Superior temporal gyrus (tissue), 1 donor: Measurements from ENCODE around the gene RUNX1.

Experiments used
- DNase-seq: peaks from one replicate; pipeline ENCODE4 v3.0.0-alpha.2; 2016; ENCODE audit errors: extremely low spot score

RUNX1 gene

DNA sequence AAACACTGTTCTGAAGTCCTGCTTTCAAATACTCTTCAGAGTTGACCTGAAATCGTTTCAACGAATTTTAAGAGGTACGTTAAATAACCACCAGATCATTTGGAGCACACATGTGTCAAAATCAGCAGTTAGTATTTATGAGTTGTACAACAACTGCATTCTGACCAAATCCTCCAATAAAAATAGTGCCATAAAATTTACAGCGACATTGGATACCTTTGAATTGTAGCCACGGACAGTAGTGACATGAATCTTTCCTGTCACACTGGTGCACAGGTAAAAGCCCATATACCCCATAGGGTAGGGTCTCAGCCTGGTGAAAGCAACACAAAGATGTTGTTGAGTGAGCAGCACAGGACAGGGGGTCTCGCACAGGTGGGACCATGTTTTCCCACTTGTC is 258.8 kb downstream of the RUNX1 start:
- no peak for DNase-seq

DNA sequence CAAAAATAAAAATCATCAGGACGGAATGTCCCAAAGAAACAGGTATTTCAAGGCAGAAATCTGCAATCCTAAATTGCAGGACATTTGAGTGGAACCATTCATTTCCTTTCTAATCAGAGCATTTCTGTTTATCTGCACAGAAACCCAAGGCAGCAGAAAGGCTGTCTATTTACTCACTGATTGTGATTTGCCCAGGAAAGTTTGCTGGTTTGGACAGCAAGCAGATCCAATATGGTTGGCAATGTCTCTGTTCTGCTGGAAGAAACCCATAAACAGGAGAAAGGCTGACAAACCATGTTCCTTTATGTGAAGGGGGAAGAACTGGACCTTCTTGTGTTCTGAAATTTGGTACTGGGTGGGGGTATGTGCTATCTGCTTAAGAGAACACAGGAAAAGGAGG is 260.2 kb downstream of the RUNX1 start:
- no peak for DNase-seq

DNA sequence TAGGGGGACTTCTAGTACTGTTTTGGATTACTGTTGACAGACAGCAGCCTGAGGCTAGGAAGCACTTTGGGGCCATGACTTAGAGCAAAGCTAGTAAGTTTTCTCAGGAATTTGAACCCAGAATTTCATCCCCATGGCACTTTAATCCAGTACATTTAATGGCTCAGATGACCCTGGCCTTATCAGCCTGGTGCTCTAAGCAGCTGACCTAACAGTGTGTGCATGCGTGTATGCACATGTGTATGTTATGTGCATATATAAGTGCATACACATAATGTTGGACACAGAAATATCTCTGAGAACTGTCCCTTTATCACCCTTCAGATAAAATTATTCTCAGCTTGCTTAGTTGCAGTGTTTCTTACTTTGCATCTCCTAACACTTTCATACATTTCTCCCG is 265.3 kb downstream of the RUNX1 start:
- DNase-seq, result no peak

DNA sequence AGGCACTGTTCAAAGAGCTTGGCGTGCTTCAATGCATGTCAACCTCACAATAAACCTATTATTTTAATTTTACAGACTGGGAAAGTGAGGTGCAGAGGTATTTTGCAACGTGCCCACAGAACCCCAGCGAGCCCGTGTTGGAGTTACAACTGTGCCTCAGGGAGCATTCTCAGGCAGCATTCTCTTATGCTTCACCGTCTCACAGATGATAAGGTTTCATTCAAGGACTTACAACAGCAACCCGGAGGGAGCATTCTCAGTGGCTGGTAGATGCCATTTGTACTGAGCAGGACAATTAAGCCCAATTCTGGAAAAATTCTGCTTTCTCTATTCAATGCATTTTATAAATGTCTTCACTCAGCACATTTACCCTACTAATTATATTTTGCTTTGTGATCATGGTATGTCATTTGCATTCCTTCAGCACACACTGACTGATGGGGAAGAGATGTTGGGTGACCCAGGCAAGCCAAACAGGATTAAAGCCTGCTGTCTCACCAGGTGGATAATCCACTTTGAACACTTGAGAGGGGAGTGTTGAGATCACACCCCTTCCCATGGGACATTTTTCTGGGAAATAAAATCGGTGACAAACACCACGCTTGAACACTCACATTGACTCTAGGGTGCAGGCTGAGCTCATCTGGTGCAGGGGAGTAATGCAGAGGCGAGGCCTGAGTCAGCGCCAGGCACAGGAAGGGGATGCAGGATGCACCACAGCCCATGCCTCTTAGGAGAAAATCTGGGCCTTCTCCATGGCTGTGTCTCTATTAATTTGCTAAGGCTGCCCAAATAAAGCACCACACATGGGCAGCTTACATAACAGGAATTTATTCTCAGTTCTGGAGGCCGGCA is 266.4 kb downstream of the RUNX1 start:
- DNase-seq, result no peak

DNA sequence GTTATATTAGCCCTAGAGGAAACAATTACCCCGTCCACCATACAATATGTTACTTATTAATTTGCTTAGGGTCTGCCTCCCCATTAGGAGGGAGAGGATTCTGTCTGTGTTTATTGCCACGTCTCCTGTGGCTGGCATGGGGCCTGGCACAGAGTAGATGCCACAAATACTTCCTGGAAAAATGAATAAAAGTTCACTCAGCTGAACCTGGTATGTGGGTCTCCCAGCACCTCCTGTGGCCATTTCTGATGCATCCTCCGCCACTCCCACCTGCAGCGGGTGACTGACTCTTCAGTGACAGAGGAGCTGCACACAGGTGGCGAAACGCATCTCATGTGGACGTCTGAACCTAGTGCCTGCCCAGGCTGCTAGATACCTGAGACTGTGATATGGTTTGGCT is 267.6 kb downstream of the RUNX1 start:
- no peak for DNase-seq

DNA sequence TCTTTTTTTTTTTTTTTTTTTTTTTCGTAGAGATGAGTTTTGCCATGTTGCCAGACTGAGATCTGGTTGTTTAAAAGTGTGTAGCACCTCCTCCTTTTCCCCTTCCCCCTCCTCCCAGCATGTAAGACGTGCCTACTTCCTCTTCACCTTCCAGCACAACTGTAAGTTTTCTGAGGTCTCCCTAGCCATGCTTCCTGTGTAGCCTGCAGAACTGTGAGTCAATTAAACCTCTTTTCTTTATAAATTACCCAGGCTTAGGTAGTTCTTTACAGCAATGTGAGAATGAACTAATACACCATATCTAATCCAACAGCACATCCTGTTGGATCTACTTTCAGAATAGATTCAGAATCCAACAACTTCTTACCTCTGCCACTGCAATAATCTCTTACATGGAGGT is 269.2 kb downstream of the RUNX1 start:
- no peak for DNase-seq

DNA sequence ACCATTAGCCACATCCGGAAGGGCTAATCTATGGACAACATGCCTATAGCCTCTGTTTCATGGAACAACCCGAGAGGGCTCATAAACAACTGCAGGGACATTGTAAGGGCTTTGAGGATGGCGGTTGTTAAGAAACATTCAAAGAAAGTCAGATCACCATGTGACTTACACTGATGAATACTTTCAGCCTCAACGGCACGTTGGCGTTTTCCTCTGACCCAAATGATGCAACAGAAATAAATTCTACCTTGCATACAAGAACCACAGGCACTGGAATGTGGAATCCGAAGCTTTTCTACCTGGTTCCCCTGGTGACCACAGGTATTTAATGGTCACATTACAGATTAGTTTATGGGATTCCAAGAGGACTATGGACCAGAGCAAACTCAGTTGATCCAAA is 273.3 kb downstream of the RUNX1 start:
- no peak for DNase-seq

DNA sequence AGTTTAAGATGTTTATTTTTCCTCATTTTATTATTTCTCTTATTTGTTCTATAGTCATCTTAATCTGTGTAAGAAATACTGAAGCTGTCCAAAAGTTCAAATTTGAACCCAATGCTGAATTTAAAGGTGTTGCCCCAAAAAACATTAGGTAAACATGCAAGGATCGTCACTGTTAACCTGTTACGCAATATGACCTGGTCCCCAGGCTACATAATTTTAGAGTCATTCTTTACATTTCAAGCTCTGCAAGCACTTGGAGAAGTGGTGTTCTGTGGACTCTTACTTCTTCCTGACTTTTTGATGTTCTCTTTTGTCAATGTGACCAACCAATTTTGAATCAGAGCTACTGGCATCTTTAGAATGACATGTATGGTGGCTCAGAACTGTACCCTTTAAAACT is 274.4 kb downstream of the RUNX1 start:
- DNase-seq, result no peak

DNA sequence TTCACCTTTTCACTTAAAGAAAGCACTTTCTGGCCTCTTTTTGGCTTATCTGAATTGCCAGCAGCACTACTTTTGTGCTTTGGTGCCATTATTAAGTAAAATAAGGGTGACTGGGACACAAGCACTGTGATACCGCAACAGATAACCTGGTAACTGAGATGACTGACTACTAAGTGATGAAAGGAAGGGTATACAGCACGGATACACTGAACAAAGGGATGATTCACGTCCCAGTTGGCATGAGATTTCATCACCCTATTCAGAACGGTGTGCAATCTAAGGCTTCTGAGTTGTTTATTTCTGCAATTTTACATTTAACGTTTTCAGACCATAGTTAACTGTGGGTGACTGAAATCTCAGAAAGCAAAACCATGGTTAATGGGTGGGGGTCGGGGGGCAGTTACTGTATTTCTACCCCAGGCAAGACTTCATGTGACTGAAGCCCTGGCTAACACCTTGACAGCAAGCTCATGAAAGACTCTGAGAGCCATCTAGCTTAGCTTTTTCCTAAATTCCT is 277.5 kb downstream of the RUNX1 start:
- DNase-seq, result no peak

DNA sequence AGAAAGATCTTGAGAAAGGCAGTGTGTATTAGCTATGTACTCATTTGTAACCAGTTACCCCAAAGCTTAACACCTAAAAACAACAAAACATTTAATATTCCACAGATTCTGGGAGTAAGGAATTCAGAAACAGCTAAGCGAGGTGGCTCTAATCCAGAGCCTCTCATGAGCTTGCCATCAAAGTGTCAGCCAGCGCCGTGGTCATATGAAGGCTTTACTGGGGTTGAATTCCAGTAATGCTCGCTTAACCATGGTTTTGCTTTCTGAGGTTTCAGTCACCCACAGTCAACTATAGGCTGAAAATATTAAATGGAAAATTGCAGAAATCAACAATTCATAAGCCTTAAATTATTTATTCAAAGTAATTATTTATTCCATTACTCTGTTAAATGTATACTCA is 278.5 kb downstream of the RUNX1 start:
- DNase-seq, result no peak

DNA sequence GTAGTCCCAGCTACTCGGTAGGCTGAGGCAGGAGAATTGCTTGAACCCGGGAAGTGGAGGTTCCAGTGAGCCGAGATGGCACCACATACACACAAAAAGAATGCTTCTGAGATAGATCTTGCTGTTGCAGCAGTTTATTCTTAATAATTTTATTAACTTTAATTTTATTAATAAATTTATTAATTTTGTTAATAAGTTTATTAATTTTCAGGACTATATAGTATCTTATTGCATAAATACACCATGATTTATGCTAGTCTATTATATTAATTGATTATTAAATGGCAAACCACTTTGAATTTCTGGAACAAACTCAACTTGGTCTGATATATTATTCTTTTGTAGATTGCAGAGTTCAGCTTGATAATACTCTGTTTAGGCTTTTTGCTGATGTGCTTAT is 280.8 kb downstream of the RUNX1 start:
- no peak for DNase-seq

DNA sequence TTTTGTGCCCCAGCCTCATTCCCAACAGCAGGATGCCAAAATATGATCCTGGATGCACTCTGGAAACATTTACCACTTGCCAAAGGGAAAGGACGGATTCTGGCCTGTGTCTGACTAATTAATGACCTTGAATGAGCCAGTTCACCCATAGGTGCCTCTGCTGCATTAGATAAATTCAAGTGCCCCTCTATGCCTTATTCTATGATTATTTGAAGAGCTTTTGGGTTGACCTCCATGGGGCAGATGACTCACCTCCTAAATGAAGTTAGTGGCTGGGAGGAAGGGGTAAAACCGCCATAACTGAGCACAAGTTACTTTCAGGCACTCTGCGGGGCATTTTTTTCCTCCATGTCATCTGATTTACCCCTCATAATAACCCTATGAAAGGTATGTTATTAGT is 282.2 kb downstream of the RUNX1 start:
- no peak for DNase-seq

DNA sequence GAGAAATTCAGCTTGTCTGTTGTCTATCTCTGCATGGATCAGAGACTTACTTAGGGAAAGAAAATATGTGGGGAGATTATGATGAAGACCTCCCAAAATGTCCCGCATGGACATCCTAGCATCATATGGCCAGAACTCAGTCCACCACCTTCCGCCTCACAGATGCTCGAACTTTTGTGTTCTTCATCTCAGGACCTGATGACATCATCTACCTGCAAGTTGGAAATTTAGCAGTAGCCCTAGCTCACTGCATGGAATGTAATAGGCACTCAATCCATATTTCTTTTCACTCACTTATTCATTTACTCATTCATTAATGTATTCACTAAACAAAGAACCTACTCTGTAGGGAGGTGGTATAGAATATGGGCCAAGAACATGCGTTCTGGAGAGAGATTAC is 283.5 kb downstream of the RUNX1 start:
- no peak for DNase-seq

DNA sequence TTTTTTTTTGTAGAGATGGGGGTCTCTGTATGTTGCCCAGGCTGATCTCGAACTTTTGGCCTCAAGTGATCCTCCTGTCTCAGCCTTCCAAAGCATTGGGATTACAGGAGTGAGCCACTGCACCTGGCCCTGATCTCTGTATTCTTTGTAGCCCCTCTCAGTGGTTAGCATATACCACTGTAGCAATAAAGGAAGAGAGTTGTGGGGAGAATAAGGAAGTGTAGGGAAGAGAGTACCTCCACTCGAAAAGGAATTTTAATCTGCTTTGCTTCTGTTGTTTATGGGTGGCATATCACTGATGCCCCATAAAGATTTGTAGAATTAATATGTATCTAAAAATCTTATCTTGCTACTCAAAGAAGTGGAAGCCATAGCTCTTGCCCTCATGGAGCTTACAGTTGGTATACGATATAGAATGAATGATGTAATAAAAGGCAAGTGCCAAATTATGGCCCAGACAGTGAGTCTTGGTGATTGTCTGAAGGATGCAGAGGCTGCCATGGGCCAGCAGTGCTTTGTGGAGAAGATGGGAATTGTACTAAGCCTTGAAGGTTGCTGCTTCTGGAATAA is 284.3 kb downstream of the RUNX1 start:
- DNase-seq, result no peak

DNA sequence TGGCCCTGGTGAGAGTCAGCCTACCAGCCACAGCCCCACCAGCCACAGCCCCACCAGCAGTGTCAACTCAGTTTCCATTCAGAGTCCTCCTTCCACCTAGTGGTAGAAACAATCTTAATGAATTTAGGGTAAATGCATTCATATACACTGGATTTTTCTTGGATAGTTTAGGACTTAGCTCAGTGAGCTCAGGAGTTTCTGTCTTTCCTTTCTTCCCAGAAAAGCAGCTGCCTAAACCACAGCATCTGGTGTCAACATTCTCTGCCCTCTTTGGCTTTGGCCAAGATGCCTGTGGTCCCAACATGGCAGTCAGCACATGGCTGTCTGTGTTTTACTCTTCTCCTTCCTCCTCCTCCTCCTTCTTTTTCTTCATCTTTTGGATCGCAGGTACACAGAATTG is 286.3 kb downstream of the RUNX1 start:
- no peak for DNase-seq

DNA sequence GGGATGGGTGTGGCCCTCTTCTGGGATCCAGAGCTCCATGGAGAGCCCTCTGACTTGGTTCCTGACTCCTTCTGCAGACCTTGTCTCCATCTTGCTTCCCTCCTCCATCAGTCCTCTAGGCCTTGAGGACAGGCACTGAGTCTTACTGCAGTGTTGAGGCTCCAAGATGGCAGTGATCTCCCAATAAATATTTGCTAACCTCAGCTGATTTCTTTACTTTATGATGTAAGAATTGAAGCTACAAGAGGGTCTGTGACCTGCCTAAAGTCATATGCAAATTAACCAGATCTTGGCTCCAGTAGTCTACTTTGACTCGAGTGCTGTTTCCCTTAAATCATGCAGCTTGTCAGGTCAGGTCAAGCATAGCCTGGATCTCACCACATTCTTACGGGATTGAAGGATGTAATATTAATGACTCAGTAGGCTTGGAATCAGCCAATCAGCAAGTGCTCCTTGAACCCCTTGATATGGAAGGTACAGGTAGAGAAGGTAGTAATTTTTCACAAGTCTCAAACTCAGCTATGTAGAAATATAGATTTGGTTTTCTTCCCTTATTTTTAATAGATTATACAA is 287.3 kb downstream of the RUNX1 start:
- DNase-seq, result no peak

DNA sequence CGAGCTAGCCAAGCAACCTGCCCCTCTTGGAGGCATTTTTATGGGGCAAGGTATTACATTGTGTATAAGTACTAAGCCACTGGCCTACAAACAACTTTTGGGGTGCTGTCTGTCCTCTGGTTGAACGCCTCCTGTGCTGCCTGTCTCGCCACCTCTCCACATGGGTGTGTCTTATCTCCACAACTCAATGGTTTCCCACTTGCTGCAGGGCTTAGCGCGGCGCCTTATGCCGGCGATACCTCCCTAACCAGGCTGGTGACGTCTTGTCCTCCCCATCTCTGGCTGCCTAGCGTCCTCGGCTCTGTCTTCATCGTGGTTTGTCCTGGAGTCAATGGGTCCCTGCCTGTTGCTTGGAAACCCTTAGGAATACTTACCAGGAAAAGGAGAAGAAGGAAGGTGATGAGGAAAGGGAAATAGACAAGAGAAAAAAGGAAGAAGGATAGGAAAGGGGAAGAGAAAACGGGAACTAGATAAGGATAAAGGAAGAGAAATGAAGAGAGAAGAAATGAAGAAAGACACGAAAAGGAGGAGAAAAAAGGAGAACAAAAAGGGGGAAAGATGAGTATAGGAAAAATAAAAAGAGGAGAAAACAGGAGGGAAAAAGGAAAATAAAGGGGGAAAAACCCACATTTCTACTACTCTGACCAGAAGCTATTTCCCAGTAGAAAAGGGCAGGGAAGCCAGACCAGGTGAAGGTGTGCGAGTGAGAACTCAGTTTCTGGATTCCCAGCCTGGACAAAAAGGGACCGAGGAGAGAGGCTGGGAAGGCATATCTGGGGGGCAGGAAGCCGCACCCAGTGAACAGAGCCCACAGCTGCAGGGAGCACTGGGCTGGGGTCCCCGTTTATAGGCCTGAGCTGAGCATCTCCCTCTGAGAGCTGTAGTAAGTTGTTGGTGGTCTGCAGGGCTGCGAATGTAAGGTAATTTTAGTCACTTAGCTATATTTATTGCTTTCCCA is 294.1 kb downstream of the RUNX1 start:
- no peak for DNase-seq

DNA sequence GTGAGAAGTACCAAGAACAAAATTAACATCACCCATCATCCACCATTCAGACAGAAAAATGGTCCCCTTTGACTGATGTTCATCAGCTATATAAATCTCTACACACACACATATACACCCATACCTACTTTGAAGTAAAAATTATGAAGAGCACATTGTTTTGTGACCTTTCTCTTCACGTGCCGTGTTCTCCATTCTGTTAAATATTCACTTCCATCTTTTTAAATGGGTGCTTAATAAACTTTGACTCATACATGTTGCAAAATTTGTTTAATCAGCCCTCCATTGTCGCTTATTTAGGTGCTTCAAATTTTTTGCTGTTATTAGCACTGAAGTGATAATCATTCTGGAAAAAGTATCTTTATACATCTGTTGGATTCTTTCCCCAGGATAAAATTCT is 300.2 kb downstream of the RUNX1 start:
- DNase-seq, result no peak

DNA sequence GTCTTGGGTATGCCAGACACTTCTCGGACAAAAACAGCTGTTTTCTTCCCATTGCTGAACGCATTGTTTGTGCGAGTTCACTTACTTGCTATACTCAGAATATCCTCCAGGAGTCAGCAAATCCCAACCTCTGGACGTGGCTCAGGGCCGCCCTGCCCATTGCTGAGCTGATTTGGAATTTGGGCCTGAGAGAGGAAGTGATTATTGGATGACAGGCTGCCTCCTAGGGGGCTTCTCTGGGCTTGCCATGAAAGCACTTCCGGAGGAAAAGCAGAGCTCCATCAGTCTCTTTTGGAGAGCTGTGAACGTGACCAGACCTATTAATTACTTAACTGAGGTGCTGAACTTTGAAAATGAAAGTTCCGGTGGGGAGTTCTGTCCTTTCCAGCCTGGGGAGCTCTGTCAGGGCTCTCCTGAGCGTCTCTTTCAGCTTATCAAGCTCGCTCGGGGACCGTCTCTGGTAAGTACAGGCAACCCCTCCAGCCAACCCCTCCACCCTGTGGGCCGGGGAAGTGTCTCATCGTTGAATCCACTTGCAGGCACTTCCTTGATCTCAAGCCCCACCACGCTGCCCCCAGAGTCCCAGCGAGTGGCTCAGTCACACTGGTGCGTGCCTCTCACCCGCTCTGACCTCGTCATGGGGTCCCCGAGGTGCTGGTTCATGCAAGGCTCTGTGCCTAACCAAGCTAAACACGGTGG is 303.4 kb downstream of the RUNX1 start:
- DNase-seq, result peak; percentile 82

DNA sequence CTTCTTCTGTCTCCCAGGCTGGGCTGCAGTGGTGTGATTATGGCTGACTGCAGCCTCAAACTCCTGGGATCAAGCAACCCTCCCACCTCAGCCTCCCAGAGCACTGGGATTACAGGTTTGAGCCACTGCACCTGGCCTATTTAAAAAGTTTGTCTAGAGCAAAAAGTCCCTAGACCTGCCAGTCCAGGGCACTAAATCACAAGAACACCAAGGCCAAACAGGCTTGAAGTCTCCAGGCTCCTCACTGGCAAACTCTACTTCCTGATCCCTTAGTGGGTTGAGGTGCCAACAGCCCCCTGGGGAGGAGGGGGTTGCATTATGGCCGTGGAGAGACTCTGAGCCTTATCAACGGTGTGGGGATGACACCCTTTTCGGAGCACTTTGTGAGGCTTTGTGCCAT is 304.3 kb downstream of the RUNX1 start:
- DNase-seq, result no peak

DNA sequence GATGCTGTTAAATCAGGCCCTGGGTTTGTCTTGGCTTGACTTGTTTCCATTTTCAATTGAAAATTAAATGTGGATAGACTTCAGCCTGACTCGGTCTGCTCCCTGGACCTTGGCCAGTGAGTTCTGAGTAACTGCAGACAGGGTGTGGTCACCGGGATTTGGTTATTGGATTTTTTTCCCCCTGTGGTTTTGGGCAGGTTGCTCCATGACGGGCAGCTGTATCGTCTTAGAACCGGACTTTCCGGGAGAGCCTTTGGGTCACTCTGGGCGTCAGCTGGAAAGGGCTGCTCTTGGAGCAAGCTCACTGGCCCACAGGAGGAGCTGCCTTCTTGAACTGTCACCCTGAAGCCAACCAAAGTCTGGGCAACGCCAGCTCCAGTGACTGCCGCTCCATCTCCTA is 305.3 kb downstream of the RUNX1 start:
- no peak for DNase-seq
